ENCODE data around the gene EBF3. TPM values are rescaled to one million over a fixed set of nuclear protein-coding genes. Genes with fewer than 3 reads are reported as not detected.

EBF3 gene
- total RNA-seq, 1 donor from 2014 or later = 0.26 TPM

- Histone ChIP-seq H3K27me3 (ENCODE audit: control insufficient read depth, insufficient read depth, low read length) (no peaks in the 10 kb centered on the region), H3K36me3 (ENCODE audit: control insufficient read depth, insufficient read depth, low read length) (no peaks in the 10 kb centered on the region), H3K4me3 (ENCODE audit: low read depth, low read length) (no peak overlapping the region)
- DNase-seq (ENCODE audit: low read depth) (no peak), FAIRE-seq (no peak)
- no peak for TF ChIP-seq CTCF (IDR thresholded peaks at IDR 0.05; ENCODE audit: insufficient read depth, low read length, severe bottlenecking)
These were observed 151.7 kb downstream of the EBF3 start for GRCh38 chr10:129812398-129812797.

- no peaks in the 10 kb centered on the region for H3K36me3 ChIP-seq (ENCODE audit: control insufficient read depth, insufficient read depth, low read length)
- no peak overlapping the region for H3K4me3 ChIP-seq (ENCODE audit: low read depth, low read length)
- TF ChIP-seq CTCF (IDR thresholded peaks at IDR 0.05; ENCODE audit: insufficient read depth, low read length, severe bottlenecking) = no peak
- no peak for FAIRE-seq
- H3K27me3 ChIP-seq (ENCODE audit: control insufficient read depth, insufficient read depth, low read length) = no peaks in the 10 kb centered on the region
- DNase-seq (ENCODE audit: low read depth) = no peak
These were observed 152.9 kb downstream of the EBF3 start for GRCh38 chr10:129811208-129811607.

- no peaks in the 10 kb centered on the region for H3K27me3 ChIP-seq (ENCODE audit: control insufficient read depth, insufficient read depth, low read length)
- DNase-seq (ENCODE audit: low read depth) = no peak
- H3K36me3 ChIP-seq (ENCODE audit: control insufficient read depth, insufficient read depth, low read length) = no peaks in the 10 kb centered on the region
- TF ChIP-seq CTCF (IDR thresholded peaks at IDR 0.05; ENCODE audit: insufficient read depth, low read length, severe bottlenecking) = no peak
- no peak overlapping the region for H3K4me3 ChIP-seq (ENCODE audit: low read depth, low read length)
- FAIRE-seq = no peak
These were observed 154.2 kb downstream of the EBF3 start for GRCh38 chr10:129809841-129810240.

GRCh38 chr10:129809431-129809830 is 154.6 kb downstream of the EBF3 start:
- FAIRE-seq (no peak), DNase-seq (ENCODE audit: low read depth) (no peak)
- Histone ChIP-seq H3K27me3 (ENCODE audit: control insufficient read depth, insufficient read depth, low read length) (no peaks in the 10 kb centered on the region), H3K4me3 (ENCODE audit: low read depth, low read length) (no peak overlapping the region), H3K36me3 (ENCODE audit: control insufficient read depth, insufficient read depth, low read length) (no peaks in the 10 kb centered on the region)
- no peak for TF ChIP-seq CTCF (IDR thresholded peaks at IDR 0.05; ENCODE audit: insufficient read depth, low read length, severe bottlenecking)

- FAIRE-seq (no peak), DNase-seq (ENCODE audit: low read depth) (no peak)
These were observed 155.7 kb downstream of the EBF3 start for GRCh38 chr10:129808092-129808983.

More at GRCh38 chr10:129808092-129808983, 155.7 kb downstream of the EBF3 start:
- Histone ChIP-seq H3K4me3 (ENCODE audit: low read depth, low read length) (no peak overlapping the region), H3K36me3 (ENCODE audit: control insufficient read depth, insufficient read depth, low read length) (no peaks in the 10 kb centered on the region), H3K27me3 (ENCODE audit: control insufficient read depth, insufficient read depth, low read length) (no peaks in the 10 kb centered on the region)
- no peak for TF ChIP-seq CTCF (IDR thresholded peaks at IDR 0.05; ENCODE audit: insufficient read depth, low read length, severe bottlenecking)

Data from bronchial epithelial cell (primary cell).